ENCODE results near the gene ZNRD2. TPM values are rescaled to one million over a fixed set of nuclear protein-coding genes. Genes with fewer than 3 reads are reported as not detected.

The ZNRD2 gene
- total RNA-seq, 1 experiment from 2014 or later = 66.8 TPM

DNA sequence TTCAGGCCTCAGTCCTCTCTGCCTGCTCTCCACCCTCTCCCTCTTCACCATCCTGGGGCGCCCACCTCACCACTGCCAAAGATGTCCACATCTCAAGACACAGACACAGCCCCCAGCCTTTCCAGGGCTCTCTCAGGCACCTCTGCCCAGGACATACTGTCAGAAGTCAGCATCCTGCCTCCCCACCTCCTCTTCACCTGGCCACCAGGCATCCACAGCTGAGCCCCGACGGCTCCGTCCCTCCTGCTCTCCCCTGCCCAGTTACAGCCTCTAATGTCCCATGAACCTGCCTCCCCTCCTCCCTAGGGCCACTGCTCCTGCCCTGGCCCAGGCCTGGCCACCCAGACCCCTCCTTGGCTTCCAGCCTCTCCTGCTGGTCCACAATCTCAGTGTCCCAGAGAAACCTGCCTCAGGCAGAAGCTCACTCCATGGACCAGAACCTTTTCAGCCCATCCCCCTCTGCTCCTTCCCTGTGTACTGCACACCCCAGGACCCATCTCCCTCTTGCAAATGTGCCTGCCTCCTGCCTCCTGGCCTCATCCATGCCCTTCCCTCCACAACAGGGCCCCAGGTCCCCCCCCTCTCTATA, 15.3 kb upstream of the ZNRD2 start:
- POLR2A ChIA-PET = interaction anchor here (0.9 to 1.4 kb wide), 2 partner anchors 8 to 55 kb away, joined by 3 to 4 read pairs; no protein-coding TSS in a partner anchor

More for the DNA sequence above, 15.3 kb upstream of the ZNRD2 start:
- Histone ChIP-seq H3K27me3 (ENCODE audit: insufficient read depth, low read length) (no peaks in the 10 kb centered on the region), H3K79me2 (ENCODE audit: insufficient read depth, low read length) (peaks cover 28% of the 10 kb centered on the region), H3K4me2 (ENCODE audit: low read length) (peak overlapping the region; percentile 96), H4K20me1 (ENCODE audit: insufficient read depth) (no peaks in the 10 kb centered on the region), H3K9me3 (ENCODE audit: control insufficient read depth in 1 of 2, insufficient read depth in 1 of 2, low read depth in 1 of 2, low read length in 2 of 2) (no peaks in the 10 kb centered on the region), H3K9ac (ENCODE audit: low read length) (peak overlapping the region; percentile 83), H3K9me2 (ENCODE audit: insufficient read depth) (no peaks in the 10 kb centered on the region), H3K36me3 (ENCODE audit: control insufficient read depth in 1 of 2, insufficient read depth in 2 of 2, low read length in 2 of 2) (peaks cover 0 to 4% of the 10 kb centered on the region in 2 experiments; a peak in 2 of 4 replicates), H3K4me1 (ENCODE audit: control insufficient read depth in 1 of 2, insufficient read depth in 2 of 2, low read length in 2 of 2) (peaks cover 75 to 91% of the 10 kb centered on the region in 2 experiments), H3K4me3 (replicated peaks in 1 of 2; ENCODE audit: low read depth in 1 of 2, low read length in 2 of 2) (peak overlapping the region; percentile 31 to 68), H2AFZ (ENCODE audit: low read depth, low read length, poor library complexity, severe bottlenecking) (no peak overlapping the region), H3K27ac (ENCODE audit: low read depth, low read length) (peak overlapping the region; percentile 99)
- RAD21 ChIA-PET (ENCODE audit: low non-redundant PET in 1 of 2, low total read pairs in 2 of 2, uncharacterized antibody in 2 of 2, unreplicated experiment in 2 of 2) = no interaction called here
- no peak for TF ChIP-seq ELF1 (IDR thresholded peaks at IDR 0.05; ENCODE audit: borderline replicate concordance, low read depth)
- TF ChIP-seq REST (IDR thresholded peaks at IDR 0.05; ENCODE audit: low read depth) = no peak
- TF ChIP-seq ZNF274 (IDR thresholded peaks at IDR 0.05; ENCODE audit: low read depth, low read length) = no peak
- no peak for TF ChIP-seq CEBPB (IDR thresholded peaks at IDR 0.05; ENCODE audit: low read depth)
- no peak for TF ChIP-seq MAX (IDR thresholded peaks at IDR 0.05)
- TF ChIP-seq CBX3 (IDR thresholded peaks at IDR 0.05; ENCODE audit: low read depth) = no peak
- TF ChIP-seq YY1 (IDR thresholded peaks at IDR 0.05; ENCODE audit: extremely low read depth, insufficient replicate concordance, low read depth, low read length) = no peak
- no peak for TF ChIP-seq SRF (IDR thresholded peaks at IDR 0.05; ENCODE audit: low read depth)
- TF ChIP-seq, protein P1, sequence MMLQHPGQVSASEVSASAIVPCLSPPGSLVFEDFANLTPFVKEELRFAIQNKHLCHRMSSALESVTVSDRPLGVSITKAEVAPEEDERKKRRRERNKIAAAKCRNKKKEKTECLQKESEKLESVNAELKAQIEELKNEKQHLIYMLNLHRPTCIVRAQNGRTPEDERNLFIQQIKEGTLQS (IDR thresholded peaks at IDR 0.05) = no peak
- TF ChIP-seq SIN3A (IDR thresholded peaks at IDR 0.05; ENCODE audit: low read depth) = no peak
- no peak for TF ChIP-seq EZH2phosphoT487 (IDR thresholded peaks at IDR 0.05; ENCODE audit: borderline replicate concordance)
- TF ChIP-seq RAD21 (IDR thresholded peaks at IDR 0.05; ENCODE audit: low read depth) = no peak
- TF ChIP-seq EZH2 (IDR thresholded peaks at IDR 0.05) = no peak
- TF ChIP-seq EGR1 (IDR thresholded peaks at IDR 0.05; ENCODE audit: low read depth) = no peak
- no peak for TF ChIP-seq POLR2A (IDR thresholded peaks at IDR 0.05; ENCODE audit: borderline replicate concordance, extremely low read depth, insufficient read depth, insufficient read length)
- no peak for TF ChIP-seq POLR2AphosphoS5 (IDR thresholded peaks at IDR 0.05; ENCODE audit: low read depth, low read length)
- BruUV-seq (replicated peaks) = no TSS peak
- DNase-seq (ENCODE audit: low read depth, low spot score) = no peak
- CTCF ChIA-PET = no interaction called here
- no peak for ATAC-seq
- intact Hi-C loops (cut with micrococcal nuclease) = no loop called here
